Lower leg skin (tissue), 3 donors: ENCODE results near the gene MOK.

ENCODE experiments used
- CTCF ChIP-seq, 3 donors: fragments of 450-650 bp; IDR thresholded peaks; one replicate each; pipeline ENCODE4 v1.5.1; 2016; ENCODE audit warnings: antibody characterized with exemption in 3 of 3, mild to moderate bottlenecking in 3 of 3, moderate library complexity in 2 of 3
- POLR2A ChIP-seq, 2 donors: fragments of 450-650 bp; IDR thresholded peaks; one replicate each; pipeline ENCODE4 v1.6.1; 2016 to 2017; ENCODE audit warnings: antibody characterized with exemption in 2 of 2, mild to moderate bottlenecking in 1 of 2, moderate library complexity in 1 of 2

- TF ChIP-seq CTCF (IDR thresholded peaks at IDR 0.05) = no peak
- TF ChIP-seq POLR2A (IDR thresholded peaks at IDR 0.05) = no peak
Measured at GRCh38 chr14:102231476-102232347, 73.3 kb downstream of the MOK start.
